KBM-7 (cell line): ENCODE measurements around the gene XPO6.
A peak's percentile ranks its signal among the peaks of the same experiment; 100 is the strongest.

ENCODE experiments used
- DNase-seq: peaks from one replicate; pipeline ENCODE4 v3.0.0-alpha.2; 2015
- in situ Hi-C: fragments of 300-500 bp; cut with MboI; formaldehyde crosslinking; loops from 2 replicates; pipeline ENCODE4 v1.14.3; 2020; ENCODE audit warnings: low sequenced_read_pairs, low pct_unique_long_range_greater_than_20kb, mixed read lengths

Gene XPO6

DNA sequence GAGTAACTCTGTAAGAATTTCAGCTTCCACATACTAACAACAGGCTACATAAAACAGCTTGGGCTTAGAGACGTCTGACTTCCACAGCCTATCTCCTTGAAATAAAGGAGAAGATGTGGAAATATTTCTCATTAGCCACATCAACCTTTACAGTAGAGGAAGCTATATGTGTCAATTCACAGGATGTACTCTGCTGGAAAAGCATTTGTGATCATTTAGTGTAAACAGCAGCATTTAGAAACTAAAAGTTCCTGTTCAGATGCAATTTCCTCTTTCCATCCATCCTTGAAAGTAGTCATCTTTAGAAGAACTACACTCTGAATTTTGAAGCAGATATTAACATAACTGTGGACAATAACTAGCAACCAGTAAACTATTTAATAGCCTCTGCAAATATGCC, 46.2 kb downstream of the XPO6 start:
- in situ Hi-C loops, result no loop called here

DNA sequence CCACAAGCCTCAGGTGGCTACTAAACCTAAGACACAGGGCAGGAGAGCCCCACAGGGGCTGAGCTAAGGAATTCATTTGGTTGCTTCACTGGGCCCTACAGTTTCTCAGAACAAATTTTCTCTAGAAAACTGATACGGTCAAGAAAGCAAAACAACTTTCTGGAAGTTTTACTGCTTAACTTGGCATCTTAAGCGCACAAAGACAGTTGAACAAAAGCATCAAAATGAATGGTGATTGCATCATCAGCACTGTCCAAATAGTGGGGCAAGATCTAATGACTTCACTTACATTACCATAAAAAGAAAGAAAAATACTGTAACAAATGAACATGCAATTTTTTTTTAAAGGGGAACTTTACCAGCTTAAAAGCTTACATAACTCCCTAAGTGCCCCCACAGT, 47.6 kb downstream of the XPO6 start:
- in situ Hi-C loops, result no loop called here
- DNase-seq, result no peak

More for the DNA sequence above, 46.2 kb downstream of the XPO6 start:
- no peak for DNase-seq

DNA sequence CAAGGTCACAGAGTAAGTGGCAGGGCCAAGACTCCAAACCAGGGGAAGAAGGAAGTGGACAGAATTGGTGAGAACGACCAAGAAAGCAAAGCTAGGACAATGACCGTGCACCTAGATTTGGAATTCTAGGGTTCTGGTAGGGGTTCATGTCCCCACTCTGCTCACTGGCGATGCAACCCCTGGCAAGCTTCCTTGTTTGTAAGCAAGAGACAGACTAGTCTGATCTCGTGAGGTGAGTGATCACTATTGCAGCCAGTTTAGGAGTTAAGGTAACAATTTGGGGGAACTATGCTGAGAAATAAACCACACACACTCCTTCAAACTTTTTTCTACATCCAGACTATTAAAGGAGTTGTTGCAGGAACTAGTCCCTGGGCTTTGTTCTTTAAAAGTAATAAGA, 48.1 kb downstream of the XPO6 start:
- in situ Hi-C loops, result no loop called here
- no peak for DNase-seq

DNA sequence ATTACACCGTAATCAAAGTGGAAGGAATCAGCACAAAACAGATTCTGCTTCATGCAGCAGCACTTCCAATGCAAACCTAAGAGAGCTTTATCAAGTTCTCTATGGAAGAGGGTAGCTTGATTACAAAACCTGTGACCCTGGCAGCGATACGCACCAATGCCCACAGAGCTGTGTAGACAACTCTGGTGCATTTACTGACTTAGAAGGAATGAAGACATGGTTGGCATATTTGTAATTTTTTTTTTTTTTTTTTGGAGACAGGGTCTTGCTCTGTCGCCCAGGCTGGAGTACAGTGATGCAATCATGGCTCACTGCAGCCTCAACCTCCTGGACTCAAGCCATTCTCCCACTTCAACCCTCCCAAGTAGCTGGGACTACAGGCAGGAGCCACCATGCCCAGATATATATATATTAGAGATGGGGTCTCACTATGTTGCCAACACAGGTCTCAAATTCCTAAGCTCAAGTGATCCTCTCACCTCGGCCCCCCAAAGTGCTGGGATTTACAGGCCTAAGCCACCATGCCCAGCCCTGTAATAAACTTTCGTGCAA, 49.4 kb downstream of the XPO6 start:
- no peak for DNase-seq
- in situ Hi-C loops, result no loop called here

DNA sequence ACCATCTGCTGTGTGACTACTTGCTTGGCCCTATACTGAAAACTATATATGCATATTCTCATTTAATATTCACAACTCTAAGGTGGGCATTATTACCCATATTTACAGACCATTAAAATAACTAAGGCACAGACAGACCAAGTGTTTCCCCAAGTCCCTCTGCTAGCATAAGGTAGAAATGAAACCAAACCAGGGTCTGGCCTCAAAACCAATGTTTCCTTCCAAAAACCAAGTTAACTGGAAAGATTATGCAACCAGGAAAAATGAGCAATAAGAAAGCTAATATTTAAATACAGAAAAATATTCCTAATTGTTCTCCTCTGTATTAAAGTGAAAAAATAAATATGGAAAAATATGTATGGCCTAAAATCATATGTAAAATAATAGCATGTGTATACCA, 50.1 kb downstream of the XPO6 start:
- in situ Hi-C loops, result no loop called here
- DNase-seq, result no peak

DNA sequence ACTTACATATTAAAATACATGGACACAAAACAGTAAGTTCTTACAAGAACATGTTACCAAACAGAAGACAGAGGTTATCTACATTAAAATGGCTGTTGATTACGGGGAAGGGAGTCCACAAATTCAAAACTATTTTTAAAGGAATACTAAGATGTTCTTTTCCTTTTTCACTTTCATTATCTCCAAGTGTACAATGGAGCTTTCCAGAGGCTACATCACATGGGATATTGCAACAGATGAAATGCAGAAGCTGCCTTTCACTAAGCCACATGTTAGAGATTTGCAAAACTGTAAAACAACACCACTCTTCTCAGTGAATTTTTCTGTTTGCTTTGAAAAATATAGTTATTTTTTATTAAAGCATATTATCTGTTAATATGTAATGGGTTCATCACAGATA, 53.6 kb downstream of the XPO6 start:
- in situ Hi-C loops, result no loop called here
- no peak for DNase-seq

DNA sequence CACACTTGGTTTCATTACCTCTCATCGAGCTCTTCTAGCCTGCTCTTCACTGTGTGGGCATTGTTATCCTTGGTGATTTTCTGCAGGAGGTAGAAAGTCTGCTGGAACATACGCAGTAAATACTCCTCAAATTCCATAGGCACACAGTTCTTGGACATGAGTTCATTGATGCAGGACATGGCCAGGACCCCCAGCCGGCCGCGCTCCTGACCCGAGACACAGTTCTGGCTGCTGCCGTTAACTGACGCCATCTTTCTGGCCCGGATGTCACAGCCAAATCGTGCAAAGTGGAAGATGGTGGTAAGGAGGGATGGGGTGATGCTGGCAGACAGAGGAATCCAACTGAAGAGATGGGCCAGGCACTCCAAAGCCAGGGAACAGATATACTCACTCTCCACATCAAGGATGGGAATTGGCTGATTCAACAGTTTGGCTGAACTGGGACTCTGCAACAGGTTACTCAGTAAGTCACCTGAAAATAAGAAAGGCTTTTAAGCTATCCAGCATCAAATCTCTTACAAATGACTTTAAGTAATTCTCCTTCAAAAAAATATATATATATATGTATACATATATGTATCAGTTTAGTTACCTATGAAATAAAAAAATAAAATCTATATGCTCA, 55.6 kb downstream of the XPO6 start:
- DNase-seq, result no peak

DNA sequence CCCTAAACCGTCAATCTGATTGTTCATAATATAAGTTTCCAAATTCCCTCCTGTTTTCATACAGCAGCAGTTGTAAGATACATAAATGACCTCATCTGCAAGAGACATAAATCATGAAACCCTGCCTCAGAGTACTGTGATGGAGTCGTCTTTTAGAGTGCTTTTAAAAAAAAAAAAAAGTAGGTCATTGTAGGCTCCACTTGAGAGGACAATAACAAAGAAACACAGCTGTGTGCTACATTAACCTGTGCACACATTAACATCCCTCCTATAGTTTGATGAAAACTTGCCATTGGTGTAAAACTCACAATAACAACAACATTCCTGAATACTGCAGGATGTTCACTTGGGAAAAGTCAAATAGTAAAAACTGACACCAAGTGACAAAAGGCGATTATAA, 56.5 kb downstream of the XPO6 start:
- in situ Hi-C loops, result no loop called here
- no peak for DNase-seq

More for the DNA sequence above, 55.6 kb downstream of the XPO6 start:
- in situ Hi-C loops, result no loop called here

DNA sequence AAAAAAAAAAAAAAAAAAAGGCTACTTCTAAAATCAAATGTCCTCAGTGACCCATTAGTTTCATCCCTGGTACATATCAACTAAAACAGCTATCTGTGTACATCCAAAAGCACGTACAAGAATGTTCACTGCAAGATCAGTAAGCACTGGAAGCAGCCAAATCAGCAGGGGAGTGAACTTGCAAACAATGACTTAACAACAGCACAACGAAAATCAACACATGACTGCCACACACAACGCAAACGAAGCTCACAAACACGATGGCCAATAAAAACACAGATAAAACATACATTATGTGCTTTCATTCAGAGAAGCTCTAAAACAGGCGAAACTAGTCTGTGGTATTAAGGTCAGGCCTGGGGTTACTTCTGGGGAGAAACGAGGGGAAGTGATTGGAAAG, 60.6 kb downstream of the XPO6 start:
- in situ Hi-C loops, result no loop called here
- DNase-seq, result no peak

DNA sequence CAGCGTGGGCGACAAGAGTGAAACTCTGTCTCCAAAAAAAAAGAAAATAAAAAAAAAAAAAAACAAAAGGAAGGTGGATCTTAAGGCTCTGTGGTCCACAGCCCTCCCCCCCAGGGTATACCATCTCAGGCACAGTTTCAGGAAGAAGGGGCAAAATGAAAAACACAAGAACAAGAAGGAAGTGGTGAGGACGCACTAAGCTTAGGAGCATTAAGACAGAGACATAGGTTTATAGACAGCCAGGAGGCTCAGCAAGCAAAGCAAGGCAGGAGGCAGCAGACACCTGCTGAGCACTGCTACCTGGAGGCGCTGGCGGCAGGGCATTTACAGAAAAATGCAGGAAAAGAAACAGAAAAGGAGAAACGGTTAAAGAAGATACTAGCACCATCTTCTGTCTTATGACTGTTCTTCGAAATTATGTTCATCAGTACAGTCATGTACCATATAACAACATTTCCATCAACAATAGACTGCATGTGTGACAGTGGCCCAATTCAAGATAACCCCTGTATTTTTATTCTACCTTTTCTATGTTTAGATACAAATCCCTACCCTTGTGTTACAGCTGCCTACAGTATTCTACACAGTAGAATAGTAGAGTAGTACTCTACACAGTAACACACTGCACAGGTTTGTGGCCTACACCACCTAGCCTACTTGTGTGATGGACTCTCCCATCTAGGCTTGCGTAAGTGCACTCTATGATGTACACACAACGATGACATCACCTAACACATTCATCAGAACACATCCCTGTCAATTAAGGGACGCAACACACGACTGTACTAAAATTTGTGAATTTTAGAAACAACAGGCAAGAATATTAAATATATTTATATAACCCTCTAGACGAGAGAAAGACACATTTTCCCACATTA, 62.5 kb downstream of the XPO6 start:
- DNase-seq, result peak; percentile 31

DNA sequence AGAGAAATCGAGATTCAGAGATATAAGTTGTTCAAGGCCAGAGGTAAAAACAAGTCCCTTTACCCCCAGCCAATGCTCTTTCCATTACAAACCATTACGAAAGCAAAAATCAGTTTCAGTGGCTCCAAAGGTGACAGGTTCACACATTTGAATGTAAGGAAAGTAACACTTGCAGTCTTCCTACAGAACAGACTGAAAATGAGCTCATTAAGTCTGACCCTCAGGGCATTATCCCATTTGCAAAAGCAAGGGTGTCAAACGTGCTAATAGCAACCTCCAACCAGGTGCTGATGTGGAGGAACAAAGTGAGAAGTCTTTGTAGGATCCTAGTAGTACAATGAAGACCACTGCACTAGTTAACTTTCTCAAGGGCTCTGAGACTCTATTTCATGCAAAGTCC, 65.2 kb downstream of the XPO6 start:
- no peak for DNase-seq
- in situ Hi-C loops, result no loop called here

More for the DNA sequence above, 62.5 kb downstream of the XPO6 start:
- in situ Hi-C loops, result no loop called here

DNA sequence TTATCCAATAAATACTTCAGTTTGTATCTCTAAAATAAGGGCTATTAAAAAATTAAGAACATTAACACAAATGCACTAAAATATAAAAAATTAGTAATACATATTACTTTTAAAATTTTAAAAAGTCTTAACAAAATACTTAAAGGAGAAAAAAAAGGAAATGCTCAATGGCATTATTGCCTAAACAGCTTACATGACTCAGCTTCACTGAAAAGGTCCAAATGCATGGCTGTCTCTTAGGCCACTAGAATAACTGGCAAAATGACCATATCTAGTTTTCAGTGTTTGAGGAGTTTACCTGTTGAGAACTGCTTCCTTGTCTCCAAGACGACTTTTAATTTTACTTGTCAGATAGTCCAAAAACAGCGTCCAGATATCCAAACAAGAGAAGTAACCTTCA, 66.0 kb downstream of the XPO6 start:
- in situ Hi-C loops, result no loop called here
- no peak for DNase-seq

DNA sequence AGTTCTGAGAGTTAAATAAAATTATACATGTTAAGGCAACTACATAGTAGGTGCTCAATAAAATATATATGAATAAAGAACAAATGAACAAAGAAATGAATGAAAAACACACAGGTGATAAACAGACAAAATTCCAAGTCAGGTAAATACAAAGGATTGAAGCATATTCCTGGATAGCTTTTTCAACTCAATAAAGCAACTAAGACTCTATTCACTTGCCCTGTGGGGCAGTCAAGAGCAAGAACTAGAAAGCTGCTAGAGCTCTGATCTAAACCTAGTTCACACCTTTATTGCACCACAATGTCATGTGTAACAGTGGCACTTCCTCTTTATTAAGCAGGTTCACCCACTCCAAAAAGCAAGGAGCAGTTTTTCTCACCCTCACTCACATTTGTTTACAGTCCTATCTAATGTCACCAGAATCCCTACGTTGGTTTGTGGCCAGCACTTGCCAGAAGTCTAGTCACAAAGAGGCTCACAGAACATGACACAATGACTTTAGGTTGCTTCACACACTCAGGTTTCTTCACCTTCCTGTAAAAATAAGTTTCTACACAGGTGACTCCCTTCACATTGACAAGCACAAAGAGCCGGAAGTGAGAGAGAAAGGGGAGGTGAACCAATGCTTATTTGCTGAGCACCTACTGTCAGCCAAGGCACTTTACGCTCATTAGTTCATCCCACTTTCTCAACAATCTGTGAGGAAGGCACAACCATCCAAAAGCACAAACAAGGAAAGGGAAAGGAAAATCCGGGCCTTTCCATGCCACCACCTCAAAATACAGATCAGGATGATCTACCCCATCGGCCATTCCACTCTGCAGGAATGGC, 70.8 kb downstream of the XPO6 start:
- in situ Hi-C loops, result no loop called here
- peak; percentile 29 for DNase-seq

DNA sequence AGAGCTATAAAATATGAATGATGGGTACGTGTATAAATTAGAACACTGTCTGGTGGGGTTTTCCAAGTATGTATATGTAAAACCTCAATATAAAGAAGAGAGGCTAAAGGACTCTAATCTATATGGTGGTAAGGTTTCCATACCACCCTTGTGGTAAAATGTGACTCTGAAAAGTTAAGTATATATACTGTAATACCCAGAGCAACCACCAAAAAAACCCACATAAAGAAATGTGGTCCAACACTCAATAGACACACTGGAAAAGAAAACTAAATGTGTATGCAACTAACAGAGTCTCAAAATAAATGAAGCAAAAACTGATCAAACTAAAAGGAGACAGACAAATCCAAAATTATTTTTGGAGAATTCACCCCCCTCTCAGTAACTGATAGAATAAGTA, 72.2 kb downstream of the XPO6 start:
- DNase-seq, result no peak
- in situ Hi-C loops, result no loop called here

DNA sequence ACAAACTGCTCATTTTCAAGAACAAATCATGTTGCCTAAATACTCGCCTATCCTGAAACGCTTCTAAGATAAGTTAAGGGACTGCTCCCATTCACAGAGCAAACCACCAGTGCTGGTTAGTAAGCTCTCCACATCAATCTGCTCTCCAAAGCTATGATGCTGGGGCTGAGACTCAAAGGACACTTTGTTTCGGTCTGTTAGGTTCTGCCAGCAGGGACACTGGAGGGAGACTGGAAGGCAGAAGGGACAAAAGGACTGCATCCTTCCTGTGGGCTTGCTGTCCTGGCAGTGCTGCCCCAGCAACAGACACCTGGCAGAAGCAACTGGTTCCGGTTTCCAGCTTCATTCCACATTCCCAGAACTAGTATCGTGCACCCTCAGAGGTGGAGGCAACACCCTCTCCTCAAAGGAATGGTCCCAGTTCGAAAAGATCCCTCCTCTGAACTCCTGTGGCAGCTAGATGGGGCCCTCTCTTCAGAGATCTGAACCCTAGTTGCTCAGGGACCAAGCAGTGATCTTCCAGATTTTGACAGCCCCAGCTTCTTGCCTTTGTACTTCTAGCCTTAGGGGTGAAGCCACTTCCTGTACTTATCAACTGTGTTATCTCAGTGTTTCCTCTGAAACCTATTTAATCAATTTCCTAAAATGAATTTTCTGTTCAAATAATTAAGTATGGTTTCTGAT, 74.9 kb downstream of the XPO6 start:
- in situ Hi-C loops, result no loop called here
- DNase-seq, result no peak

DNA sequence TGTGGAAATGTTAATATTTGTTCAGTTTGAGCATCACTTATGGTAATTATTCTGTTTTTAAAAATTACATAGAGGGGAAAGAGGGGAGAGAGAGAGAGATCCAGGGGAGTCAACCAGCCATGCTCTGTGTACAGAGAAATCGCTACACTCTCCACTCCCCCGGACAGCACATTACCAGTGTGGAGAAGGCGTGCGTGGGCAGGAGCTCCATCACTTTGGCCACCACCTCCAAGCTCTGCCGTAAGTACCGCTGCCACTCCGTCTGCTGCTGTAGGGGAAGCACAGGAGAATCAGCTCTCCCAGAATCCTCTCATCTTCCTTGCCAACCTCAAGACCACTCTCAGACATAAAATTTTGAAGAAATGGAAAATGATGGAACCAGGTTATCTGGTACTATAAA, 78.1 kb downstream of the XPO6 start:
- in situ Hi-C loops, result no loop called here
- DNase-seq, result no peak

DNA sequence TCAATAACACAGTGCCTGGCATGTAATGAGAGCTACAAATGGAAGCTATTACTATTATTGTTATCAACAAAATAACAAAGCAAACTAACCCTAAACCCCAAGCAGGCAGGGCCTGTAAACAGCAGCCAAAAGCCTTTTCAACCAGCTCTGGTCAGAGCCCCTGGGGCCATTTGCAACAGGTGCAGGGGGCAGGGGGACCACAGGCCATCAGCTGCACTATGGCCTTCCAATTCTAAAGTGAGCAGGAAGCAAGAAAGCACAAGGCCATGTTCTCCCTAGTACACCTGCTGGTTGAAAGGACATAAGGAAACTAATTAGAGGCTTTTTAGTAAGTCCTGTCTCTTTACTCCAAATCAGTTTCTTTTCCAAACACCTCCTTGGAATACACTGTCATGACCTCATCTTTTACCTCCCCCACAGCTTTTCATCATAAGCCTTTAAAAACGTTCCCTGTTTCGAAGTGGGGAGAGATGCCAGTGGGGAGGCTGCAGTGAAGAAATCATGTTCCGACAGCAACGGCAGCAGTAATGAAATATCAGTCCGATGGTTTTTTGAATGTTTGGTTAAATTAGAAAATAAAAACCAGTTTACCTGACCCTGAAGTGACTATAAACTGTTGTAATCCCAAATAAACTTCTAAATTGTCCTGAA, 79.9 kb downstream of the XPO6 start:
- in situ Hi-C loops, result no loop called here
- no peak for DNase-seq

DNA sequence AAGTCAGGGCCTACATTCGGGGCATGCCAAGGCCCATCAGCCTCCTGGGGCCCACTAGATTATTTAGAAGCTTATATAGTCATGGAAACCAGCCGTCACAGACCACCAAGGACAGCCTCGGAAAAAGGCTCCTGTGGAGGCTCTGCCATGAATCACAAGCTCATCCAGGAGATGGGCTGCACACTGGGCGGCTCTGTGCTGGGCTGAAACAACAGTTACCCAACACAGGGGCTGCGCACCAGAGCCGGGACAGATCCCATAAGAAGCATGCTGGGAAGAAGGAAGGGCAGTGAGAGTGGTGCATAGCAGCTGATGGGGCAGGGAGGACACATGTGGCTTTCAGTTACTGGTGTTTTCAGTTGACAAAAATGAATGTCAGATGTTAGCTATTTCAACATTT, 80.6 kb downstream of the XPO6 start:
- no peak for DNase-seq
- in situ Hi-C loops, result no loop called here
